Caki2 (cell line): Measurements from ENCODE around the gene CLEC2D. TPM values are rescaled to one million over a fixed set of nuclear protein-coding genes. Genes with fewer than 3 reads are reported as not detected.
"Not testable (repeated sequence)": the region's sequence is repeated elsewhere in the genome, so short reads cannot be mapped to it uniquely, and the experiment has no call there.

Experiments used
- DNase-seq: peaks from one replicate; pipeline ENCODE4 v3.0.0-alpha.2; 2015; ENCODE audit warnings: low read depth
- in situ Hi-C: cut with HindIII; loops from 2 replicates; pipeline ENCODE4 v1.10.0; 2016; ENCODE audit warnings: low sequenced_read_pairs, low pct_unique_long_range_greater_than_20kb, mixed read lengths
- total RNA-seq: library from RNA; depleted of rRNA; stranded (reverse); fragments of >200 nt; shearing (Covaris generic); gene quantifications from 2 replicates; pipeline ENCODE4 v1.2.3, GENCODE V29; 2014; ENCODE audit warnings: low replicate concordance

The CLEC2D gene
- total RNA-seq, 1 experiment from 2014 or later: 1.8 TPM

GRCh38 chr12:9649532-9649940 is 20.0 kb upstream of the CLEC2D start:
- DNase-seq: peak; percentile 55
- in situ Hi-C loops: no loop called here

GRCh38 chr12:9650151-9650576 is 19.3 kb upstream of the CLEC2D start:
- peak; percentile 19 for DNase-seq
- in situ Hi-C loops: no loop called here

GRCh38 chr12:9651265-9651729 is 18.2 kb upstream of the CLEC2D start:
- peak; percentile 11 for DNase-seq

GRCh38 chr12:9660046-9660445 is 9.5 kb upstream of the CLEC2D start:
- DNase-seq: no peak
- in situ Hi-C loops: no loop called here

More at GRCh38 chr12:9651265-9651729, 18.2 kb upstream of the CLEC2D start:
- in situ Hi-C loops: no loop called here

GRCh38 chr12:9661720-9662119 is 7.8 kb upstream of the CLEC2D start:
- DNase-seq: no peak
- in situ Hi-C loops: no loop called here

GRCh38 chr12:9662488-9662887 is 7.0 kb upstream of the CLEC2D start:
- in situ Hi-C loops: no loop called here
- DNase-seq: no peak

- no peak for DNase-seq
- in situ Hi-C loops: no loop called here
These were observed 1.9 kb upstream of the CLEC2D start for GRCh38 chr12:9667403-9668160.

- in situ Hi-C loops: no loop called here
- no peak for DNase-seq
These were observed 1.1 kb upstream of the CLEC2D start for GRCh38 chr12:9668161-9669018.

- in situ Hi-C loops: no loop called here
- DNase-seq: no peak
These were observed 540 bp upstream of the CLEC2D start for GRCh38 chr12:9669019-9669326.

- DNase-seq, in situ Hi-C loops: not testable (repeated sequence)
These were observed 2.8 kb downstream of the CLEC2D start for GRCh38 chr12:9672340-9672739.

GRCh38 chr12:9673404-9674225 is 4.1 kb downstream of the CLEC2D start:
- peak; percentile 84 for DNase-seq
- in situ Hi-C loops: no loop called here

- no peak for DNase-seq
- in situ Hi-C loops: no loop called here
These were observed 4.7 kb downstream of the CLEC2D start for GRCh38 chr12:9674226-9674590.

GRCh38 chr12:9682508-9682907 is 13.0 kb downstream of the CLEC2D start:
- in situ Hi-C loops, DNase-seq: not testable (repeated sequence)

GRCh38 chr12:9682949-9683348 is 13.4 kb downstream of the CLEC2D start:
- DNase-seq, in situ Hi-C loops: not testable (repeated sequence)

GRCh38 chr12:9685366-9685765 is 15.9 kb downstream of the CLEC2D start:
- DNase-seq, in situ Hi-C loops: not testable (repeated sequence)

GRCh38 chr12:9685915-9686314 is 16.4 kb downstream of the CLEC2D start:
- no peak for DNase-seq
- in situ Hi-C loops: no loop called here

- in situ Hi-C loops: no loop called here
- DNase-seq: peak; percentile 32
These were observed 17.7 kb downstream of the CLEC2D start for GRCh38 chr12:9687228-9687627.

- in situ Hi-C loops: no loop called here
- no peak for DNase-seq
These were observed 23.4 kb downstream of the CLEC2D start for GRCh38 chr12:9692909-9693308.

GRCh38 chr12:9694241-9694640 is 24.7 kb downstream of the CLEC2D start:
- in situ Hi-C loops: no loop called here

More at GRCh38 chr12:9694241-9694640, 24.7 kb downstream of the CLEC2D start:
- DNase-seq: no peak
